ENCODE data around the gene NXPE4. TPM values are rescaled to one million over a fixed set of nuclear protein-coding genes. Genes with fewer than 3 reads are reported as not detected.

Gene NXPE4
- total RNA-seq, 4 donors from 2014 or later: not detected

GRCh38 chr11:114564831-114565230, 30.8 kb downstream of the NXPE4 start:
- TF ChIP-seq CTCF (IDR thresholded peaks at IDR 0.05) (no peak), POLR2AphosphoS5 (IDR thresholded peaks at IDR 0.05) (no peak), EP300 (IDR thresholded peaks at IDR 0.05) (no peak), POLR2A (IDR thresholded peaks at IDR 0.05; ENCODE audit: low read depth) (no peak)
- H3K27ac ChIP-seq (replicated peaks in 1 of 4): no peak overlapping the region
- WGBS: 48% methylated on average over 1 of the region's 1 CpG
- intact Hi-C loops (cut with DNase I): no loop called here
- H3K36me3 ChIP-seq: no peaks in the 10 kb centered on the region
- H3K27me3 ChIP-seq: no peaks in the 10 kb centered on the region
- H3K4me3 ChIP-seq: no peak overlapping the region
- DNase-seq (ENCODE audit: extremely low spot score): no peak
- H3K9me3 ChIP-seq: no peaks in the 10 kb centered on the region
- H3K4me1 ChIP-seq: no peaks in the 10 kb centered on the region

- Histone ChIP-seq H3K4me1 (no peaks in the 10 kb centered on the region), H3K9me3 (no peaks in the 10 kb centered on the region), H3K27me3 (no peaks in the 10 kb centered on the region), H3K4me3 (no peak overlapping the region), H3K36me3 (no peaks in the 10 kb centered on the region), H3K27ac (replicated peaks in 1 of 4) (no peak overlapping the region)
- 84% methylated on average over 2 of the region's 2 CpGs for WGBS
- TF ChIP-seq POLR2AphosphoS5 (IDR thresholded peaks at IDR 0.05) (no peak), POLR2A (IDR thresholded peaks at IDR 0.05; ENCODE audit: low read depth) (no peak), CTCF (IDR thresholded peaks at IDR 0.05) (no peak), EP300 (IDR thresholded peaks at IDR 0.05) (no peak)
- no peak for DNase-seq (ENCODE audit: extremely low spot score)
- intact Hi-C loops (cut with DNase I): no loop called here
These were observed 32.5 kb downstream of the NXPE4 start for GRCh38 chr11:114563077-114563476.

GRCh38 chr11:114562166-114562916, 33.2 kb downstream of the NXPE4 start:
- no peak overlapping the region for H3K4me3 ChIP-seq
- WGBS: 53% methylated on average over 3 of the region's 3 CpGs
- H3K36me3 ChIP-seq: no peaks in the 10 kb centered on the region
- no peak for TF ChIP-seq POLR2AphosphoS5 (IDR thresholded peaks at IDR 0.05)
- no peak for TF ChIP-seq POLR2A (IDR thresholded peaks at IDR 0.05; ENCODE audit: low read depth)
- TF ChIP-seq CTCF (IDR thresholded peaks at IDR 0.05): no peak
- no peak for TF ChIP-seq EP300 (IDR thresholded peaks at IDR 0.05)
- intact Hi-C loops (cut with DNase I): no loop called here
- H3K27me3 ChIP-seq: no peaks in the 10 kb centered on the region
- H3K27ac ChIP-seq (replicated peaks in 1 of 4): no peak overlapping the region
- H3K4me1 ChIP-seq: no peaks in the 10 kb centered on the region
- no peak for DNase-seq (ENCODE audit: extremely low spot score)
- H3K9me3 ChIP-seq: no peaks in the 10 kb centered on the region

GRCh38 chr11:114559425-114560310, 35.9 kb downstream of the NXPE4 start, which contains the start of gene NXPE1:
NXPE1 (minus strand) TSS chr11:114559881; CDS start chr11:114551201, 8,680 bp downstream.
- 81% methylated on average over 4 of the region's 4 CpGs for WGBS
- no peaks in the 10 kb centered on the region for H3K4me1 ChIP-seq
- H3K36me3 ChIP-seq: no peaks in the 10 kb centered on the region
- no peak for DNase-seq (ENCODE audit: extremely low spot score)
- H3K27me3 ChIP-seq: no peaks in the 10 kb centered on the region
- H3K9me3 ChIP-seq: no peaks in the 10 kb centered on the region
- no peak within 1 kb of the TSS for H3K4me3 ChIP-seq
- intact Hi-C loops (cut with DNase I): no loop called here
- no peak for TF ChIP-seq CTCF (IDR thresholded peaks at IDR 0.05)
- TF ChIP-seq EP300 (IDR thresholded peaks at IDR 0.05): no peak
- no peak for TF ChIP-seq POLR2A (IDR thresholded peaks at IDR 0.05; ENCODE audit: low read depth)
- TF ChIP-seq POLR2AphosphoS5 (IDR thresholded peaks at IDR 0.05): no peak
- H3K27ac ChIP-seq (replicated peaks in 1 of 4): no peak within 1 kb of the TSS
